ENCODE measurements around the gene MOV10. TPM values are rescaled to one million over a fixed set of nuclear protein-coding genes. Genes with fewer than 3 reads are reported as not detected.
"Not testable (repeated sequence)": the region's sequence is repeated elsewhere in the genome, so short reads cannot be mapped to it uniquely, and the experiment has no call there.

Gene MOV10
- total RNA-seq, 4 donors from 2014 or later = 75.3 to 161 (median 143) TPM

DNA sequence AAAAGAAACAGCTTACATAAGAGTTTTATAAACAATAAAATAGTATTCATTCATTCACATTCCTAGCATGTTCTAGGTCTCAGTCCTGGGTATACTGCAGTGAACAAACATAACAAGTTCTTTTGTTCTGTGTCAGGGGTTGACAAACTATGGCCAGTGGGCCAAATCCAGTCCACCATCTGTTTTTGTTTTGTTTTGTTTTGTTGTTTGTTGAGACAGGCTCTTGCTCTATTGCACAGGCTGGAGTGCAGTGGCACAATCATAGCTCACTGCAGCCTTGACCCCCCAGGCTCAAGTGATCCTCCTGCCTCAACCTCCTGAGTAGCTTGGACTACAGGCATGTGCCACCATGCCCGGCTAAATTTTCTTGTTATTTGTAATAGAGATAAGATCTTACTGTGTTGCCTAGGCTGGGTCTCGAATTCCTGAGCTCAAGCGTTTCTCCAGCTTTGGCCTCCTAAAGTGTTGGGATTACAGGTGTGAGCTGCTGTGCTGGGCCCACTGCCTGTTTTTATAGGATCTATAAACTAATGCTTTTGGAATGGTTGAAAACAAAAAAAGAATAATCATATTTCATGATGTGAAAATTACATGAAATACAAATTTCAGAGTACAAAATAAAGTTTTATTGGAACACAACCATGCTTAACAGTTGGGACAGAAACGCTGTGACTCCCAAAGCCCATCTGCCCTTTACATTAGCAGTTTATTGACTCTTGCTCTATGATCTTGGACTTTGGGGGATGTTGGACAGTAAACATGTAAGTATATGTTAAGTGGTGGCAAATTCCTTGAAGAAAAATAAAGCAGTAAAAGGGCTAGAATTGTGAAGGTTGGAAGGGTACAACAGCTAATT is 37.0 kb upstream of the MOV10 start:
- Histone ChIP-seq H3K27ac (no peak overlapping the region), H3K4me1 (peaks cover 0 to 24% (median 13%) of the 10 kb centered on the region in 4 donors), H3K4me3 (no peak overlapping the region), H3K27me3 (no peaks in the 10 kb centered on the region), H3K36me3 (no peaks in the 10 kb centered on the region), H3K9me3 (no peaks in the 10 kb centered on the region)
- no peak for DNase-seq
- TF ChIP-seq POLR2A (IDR thresholded peaks at IDR 0.05) = no peak
- no peak for TF ChIP-seq CTCF (IDR thresholded peaks at IDR 0.05)

DNA sequence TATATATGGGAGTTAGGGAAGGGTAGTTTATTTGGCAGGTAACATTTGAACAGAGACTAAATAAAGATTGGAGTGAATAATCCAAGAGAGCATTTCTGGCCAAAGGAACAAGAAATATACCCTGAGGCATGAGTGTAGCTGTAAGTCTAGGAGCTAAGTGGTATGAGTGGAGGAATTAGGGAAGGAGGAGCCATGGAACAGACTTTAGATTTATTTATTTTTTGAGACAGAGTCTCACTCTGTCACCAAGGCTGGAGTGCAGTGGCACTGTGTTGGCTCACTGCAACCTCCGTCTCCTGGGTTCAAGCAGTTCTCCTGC is 36.4 kb upstream of the MOV10 start:
- H3K4me1 ChIP-seq = peaks cover 0 to 24% (median 13%) of the 10 kb centered on the region in 4 donors
- no peak overlapping the region for H3K27ac ChIP-seq
- TF ChIP-seq POLR2A (IDR thresholded peaks at IDR 0.05) (no peak), CTCF (IDR thresholded peaks at IDR 0.05) (no peak)
- H3K4me3 ChIP-seq = no peak overlapping the region
- no peaks in the 10 kb centered on the region for H3K9me3 ChIP-seq
- H3K27me3 ChIP-seq = no peaks in the 10 kb centered on the region
- H3K36me3 ChIP-seq = no peaks in the 10 kb centered on the region
- no peak for DNase-seq

- H3K4me3 ChIP-seq, H3K27ac ChIP-seq, H3K27me3 ChIP-seq, H3K36me3 ChIP-seq, H3K9me3 ChIP-seq, DNase-seq: not testable (repeated sequence)
- H3K4me1 ChIP-seq = peaks cover 0 to 21% (median 8%) of the 10 kb centered on the region in 4 donors
These were observed 34.0 kb upstream of the MOV10 start for GRCh38 chr1:112640437-112640836.

DNA sequence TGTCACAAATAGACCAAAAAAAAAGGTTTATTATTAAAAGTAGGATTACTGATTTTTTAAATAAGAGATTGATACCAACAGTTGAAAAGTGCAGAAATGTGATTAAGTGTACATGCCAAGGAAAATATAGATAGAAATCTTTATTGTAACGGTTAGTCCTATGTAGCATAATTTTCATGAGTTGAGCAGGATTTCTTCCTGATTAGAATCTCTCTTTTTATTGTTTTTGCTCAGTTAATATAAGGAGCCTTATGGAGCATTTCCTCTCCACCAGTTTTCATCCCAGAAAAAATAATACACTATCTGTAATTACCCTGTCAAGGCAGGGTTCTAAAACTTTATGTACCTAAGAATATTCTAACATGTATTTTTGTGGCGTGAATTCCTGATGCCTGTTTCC is 31.4 kb upstream of the MOV10 start:
- Histone ChIP-seq H3K4me1 (no peaks in the 10 kb centered on the region), H3K4me3 (no peak overlapping the region), H3K9me3 (no peaks in the 10 kb centered on the region), H3K27ac (no peak overlapping the region), H3K36me3 (peaks cover 0 to 14% (median 0%) of the 10 kb centered on the region in 3 donors), H3K27me3 (no peaks in the 10 kb centered on the region)
- no peak for TF ChIP-seq CTCF (IDR thresholded peaks at IDR 0.05)
- TF ChIP-seq POLR2A (IDR thresholded peaks at IDR 0.05) = no peak
- no peak for DNase-seq

GRCh38 chr1:112646225-112646624 is 28.2 kb upstream of the MOV10 start:
- peaks cover 0 to 40% (median 0%) of the 10 kb centered on the region in 3 donors for H3K36me3 ChIP-seq
- no peaks in the 10 kb centered on the region for H3K9me3 ChIP-seq

More at GRCh38 chr1:112646225-112646624, 28.2 kb upstream of the MOV10 start:
- DNase-seq = no peak
- Histone ChIP-seq H3K27me3 (no peaks in the 10 kb centered on the region), H3K4me3 (no peak overlapping the region), H3K4me1 (no peaks in the 10 kb centered on the region), H3K27ac (no peak overlapping the region)
- no peak for TF ChIP-seq POLR2A (IDR thresholded peaks at IDR 0.05)
- no peak for TF ChIP-seq CTCF (IDR thresholded peaks at IDR 0.05)
